ENCODE data around the gene FUT6.

The FUT6 gene

DNA sequence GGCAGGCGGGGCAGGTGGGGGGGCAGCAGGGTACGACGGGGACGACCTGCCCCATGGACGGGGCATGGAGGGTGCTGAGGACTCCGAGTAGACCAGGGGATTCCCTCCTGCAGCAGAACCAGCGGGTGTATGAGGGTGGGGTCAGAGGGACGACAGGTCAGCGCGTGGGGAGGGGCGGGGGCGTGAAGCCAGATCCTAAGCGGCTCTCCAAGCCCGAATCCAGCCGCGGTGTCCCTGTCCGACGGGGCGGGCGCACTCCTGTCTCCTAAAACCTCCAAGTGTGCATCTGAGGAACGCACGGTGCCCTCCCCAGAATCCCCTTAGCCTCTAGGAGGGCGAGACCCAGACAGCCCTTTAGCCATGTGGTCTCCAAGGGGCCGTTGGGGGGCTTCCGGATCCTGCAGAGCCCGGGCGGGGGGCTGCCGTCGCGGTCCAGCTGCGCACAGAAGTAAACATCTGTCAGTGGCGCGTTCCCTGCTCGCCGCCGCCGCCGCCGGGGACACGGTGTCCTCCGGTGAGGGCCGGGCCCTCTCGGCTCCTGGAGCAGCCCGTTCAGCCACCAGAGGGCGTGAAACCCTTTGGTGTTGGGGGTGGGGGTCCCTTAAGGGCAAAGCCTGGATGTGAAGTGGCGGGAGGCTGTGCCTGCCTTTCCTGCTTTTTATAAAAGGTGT is 33.9 kb downstream of the FUT6 start:
- peak in 2 of 3 donors; percentile 41 to 54 for DNase-seq (ENCODE audit: low read depth in 2 of 3, low spot score in 1 of 3)

DNA sequence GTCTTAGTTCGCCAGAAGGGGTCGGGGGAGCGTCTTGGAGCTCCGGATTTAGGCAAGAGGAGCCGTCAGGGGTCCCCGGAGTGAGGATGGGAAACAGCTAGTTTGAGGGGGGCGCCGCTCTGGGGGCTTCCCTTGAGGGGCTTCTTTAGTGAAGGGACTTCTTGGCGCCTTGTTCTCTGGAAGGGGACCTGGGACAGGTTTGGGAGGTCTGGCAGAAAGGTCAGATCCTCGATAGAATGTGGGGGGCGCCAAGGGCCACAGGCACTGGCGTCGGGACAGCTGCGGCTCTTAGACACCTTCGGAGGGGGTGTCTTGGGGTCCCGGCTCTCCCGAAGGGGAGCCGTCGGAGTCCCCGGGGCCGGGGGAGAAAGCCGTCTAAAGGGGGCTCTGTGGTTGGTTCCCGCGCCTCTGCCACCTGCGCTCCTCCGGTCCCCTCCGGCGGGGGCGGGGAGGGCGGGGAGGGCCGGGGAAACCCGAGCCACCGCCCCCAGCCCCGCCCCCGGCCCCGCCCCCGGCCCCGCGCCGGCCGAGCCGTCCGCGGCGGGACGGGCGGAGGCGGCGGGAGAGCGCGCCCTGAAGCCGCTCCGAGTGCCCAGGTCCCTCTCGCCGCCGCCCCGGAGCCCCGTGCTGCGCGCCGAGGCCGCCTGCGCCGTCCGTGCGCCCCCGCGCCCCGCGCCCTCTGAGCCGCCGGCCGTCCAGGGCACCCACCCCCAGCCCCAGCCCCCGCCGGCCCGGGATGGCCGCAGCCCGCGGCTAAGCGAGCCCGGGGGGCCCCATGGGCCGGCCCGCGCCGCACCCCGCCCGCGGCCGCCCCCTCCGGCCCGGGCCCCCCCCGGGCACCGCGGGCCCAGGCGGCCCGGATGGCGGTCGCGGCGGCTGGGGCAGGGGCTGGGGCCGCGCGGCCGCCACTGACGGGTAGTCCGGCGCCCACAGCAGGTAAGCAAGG is 34.7 kb downstream of the FUT6 start, which contains the start of gene NRTN:
TSS of gene NRTN (plus strand) at position 552 of the 946 bp plus-strand sequence. CDS start 19,099 bp downstream, outside the sequence.
- DNase-seq (ENCODE audit: low read depth in 2 of 3, low spot score in 1 of 3), result no peak

DNA sequence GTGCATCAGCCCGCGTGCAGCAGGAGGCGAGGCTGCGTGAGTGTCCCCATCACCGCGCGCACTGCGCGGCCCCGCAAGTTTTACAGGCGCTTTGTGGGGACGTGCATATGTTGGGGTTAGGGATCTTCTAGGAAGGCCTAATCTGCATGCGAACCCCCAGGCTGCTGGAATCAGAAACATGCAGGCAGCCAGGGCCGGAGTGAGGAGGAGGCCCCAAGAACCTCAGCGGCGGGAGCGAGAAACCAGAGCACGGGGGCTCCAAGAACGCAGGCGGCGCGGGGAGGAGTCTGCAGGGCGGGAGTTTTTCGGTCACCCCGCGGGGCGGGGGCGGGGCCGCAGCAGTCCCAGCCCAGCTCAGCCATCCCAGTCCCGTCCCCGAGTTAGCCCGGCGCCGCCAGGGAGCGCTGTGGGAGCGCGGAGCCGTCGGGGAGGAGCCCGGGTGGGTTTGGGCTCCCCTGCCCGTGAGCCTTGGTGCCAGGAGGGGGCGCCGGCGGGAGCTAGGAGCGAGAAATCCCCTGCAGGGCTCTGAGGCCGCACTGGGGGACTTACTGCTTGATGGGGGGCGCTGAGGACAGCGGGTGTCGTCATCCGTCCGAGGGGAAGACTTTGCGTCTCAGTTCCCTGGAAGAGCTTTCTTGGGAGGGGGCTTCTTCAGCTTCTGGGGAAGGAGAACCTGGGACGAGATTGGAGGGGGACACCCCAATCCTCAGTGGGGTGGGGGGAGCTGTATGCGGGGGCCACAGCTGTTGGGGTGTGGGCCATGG is 35.6 kb downstream of the FUT6 start:
- peak; percentile 91 to 94 (median 93) for DNase-seq (ENCODE audit: low read depth in 2 of 3, low spot score in 1 of 3)

DNA sequence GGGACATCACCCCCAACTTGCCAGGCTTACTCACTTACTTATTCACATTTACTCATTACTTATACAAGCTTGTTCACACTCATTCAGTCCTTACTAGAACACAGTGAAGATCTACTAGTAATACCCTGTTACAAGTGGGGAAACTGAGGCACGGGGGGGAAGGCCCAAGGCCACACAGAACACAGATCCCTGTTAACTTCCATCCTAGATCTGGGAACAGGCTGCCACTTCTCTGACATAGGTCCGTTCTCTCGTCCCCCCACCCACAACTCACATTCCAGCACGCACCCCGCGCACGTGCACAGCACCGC is 36.1 kb downstream of the FUT6 start:
- no peak for DNase-seq (ENCODE audit: low read depth in 2 of 3, low spot score in 1 of 3)

DNA sequence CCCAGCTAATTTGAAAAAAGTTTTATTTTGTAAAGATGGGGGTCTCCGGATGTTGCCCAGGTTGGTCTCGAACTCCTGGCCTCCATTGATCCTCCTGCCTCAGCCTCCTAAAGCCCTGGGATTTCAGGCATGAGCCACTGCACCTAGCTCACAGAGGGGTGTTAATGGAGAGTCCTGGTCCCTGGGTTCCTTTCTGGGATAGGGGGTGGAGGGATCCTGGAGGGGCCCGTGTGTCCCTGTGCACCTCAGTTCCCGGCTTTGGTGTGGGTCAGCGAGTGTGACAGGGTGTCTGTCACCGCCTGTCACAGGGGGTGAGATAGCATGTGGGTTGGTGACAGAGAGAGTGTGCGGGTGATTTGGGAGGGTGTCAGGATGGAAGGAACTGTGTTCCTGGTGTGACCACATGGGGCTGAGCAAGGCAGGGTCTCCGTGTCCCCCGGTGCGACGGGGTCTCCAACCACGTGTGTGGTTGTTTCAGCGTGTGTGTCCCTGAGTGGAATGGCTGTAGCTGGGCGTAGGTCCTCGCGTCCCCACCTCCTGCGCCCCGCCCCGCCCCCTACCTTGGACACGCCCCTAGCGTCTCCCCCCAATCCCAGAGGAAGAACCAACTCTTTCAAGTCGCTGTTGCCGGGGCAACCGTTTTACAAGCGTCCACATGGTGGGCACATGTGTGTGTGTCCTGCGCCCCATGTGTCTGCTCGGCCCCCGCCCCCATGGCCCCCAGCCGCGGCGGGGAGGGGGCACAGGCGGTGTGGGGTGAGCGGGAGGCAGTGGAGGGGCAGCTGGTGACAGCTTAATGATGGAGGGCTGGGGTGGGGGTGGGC is 37.5 kb downstream of the FUT6 start:
- no peak for DNase-seq (ENCODE audit: low read depth in 2 of 3, low spot score in 1 of 3)

DNA sequence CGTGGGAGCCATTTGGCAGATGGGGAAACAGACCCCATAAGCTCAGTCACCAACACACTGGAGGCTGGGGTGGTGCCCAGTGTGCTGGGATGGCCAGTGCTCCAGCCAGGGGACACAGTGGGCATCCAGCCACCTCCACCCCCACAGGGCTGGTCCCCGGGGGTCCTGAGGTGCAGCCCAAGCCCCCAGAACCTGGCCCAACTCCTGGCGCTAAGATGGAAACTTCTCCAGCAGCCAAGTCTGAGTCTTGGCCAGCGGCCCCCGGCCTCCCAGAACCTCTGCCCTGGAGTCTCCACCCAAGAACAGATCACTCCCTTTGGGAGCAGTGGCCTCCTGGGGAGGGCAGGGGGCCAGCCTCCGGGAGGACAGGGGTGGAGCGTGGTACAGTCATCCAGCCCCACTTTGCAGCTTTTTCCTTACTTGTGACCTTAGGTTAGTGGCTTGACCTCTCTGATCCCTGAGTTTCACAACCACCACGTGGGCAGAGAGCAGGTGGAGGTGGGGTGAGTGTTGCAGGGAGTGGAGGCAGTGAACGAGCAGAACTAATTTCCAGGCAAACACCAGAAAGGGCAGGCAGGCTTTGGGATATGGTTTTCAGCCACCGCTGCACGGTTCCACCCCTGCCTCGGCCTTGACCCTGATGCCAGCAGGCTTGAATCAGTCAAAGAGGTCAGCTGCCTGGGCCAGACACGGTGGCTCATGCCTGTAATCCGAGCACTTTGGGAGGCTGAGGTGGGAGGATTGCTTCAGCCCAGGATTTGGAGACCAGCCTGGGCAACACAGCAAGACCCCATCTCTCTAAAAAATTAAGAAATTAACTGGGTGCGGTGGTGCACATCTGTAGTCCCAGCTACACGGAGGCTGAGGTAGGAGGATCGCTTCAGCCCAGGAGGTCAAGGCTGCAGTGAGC is 38.9 kb downstream of the FUT6 start:
- DNase-seq (ENCODE audit: low read depth in 2 of 3, low spot score in 1 of 3), result no peak

DNA sequence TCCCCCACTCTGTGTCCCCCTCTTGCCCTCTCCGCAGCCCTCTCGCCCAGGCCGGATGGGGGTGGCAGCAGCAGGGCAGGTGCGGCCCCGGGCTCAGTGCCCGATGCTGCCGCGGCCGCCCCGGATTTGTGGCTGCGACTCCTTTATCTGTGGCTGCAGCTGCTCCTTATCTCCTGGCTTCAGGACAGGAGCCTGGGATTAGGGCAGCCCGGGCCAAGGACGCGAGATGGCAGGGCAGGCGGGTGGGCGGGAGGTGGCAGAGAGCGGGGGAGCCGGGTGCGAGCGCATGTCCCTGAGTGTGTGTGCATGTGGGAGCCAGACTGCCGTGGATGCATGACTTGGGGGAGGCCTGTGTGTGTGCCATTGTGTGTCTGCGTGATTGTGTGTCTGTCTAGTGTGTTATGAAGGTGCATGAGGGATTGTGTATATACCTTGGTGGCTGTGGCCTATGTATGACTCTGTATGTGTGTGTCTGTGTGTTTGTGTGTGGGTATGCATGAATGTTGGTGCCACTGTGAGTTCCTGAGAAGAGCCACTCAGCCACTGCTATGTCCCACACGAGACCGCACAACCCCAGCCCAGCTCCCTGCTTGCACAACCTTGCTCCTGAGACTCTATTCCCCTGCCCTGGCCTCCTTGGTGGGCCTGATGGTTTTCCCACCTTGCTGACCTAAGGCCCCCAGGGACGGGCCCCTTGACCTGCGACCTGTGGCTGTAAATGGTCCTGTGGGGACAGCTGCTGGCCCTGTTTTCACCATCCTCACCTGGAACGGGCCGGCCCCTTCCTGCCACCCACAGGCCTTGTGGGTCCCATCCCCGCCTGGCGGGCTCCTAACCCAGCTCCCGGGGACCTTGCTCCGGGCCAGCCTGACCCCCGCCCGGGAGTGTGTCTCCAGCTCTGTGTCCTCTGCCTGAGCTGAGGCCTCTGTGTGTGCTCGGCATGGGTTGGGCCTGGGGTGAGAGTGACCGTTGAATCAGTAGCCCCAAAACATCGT is 40.0 kb downstream of the FUT6 start:
- no peak for DNase-seq (ENCODE audit: low read depth in 2 of 3, low spot score in 1 of 3)

DNA sequence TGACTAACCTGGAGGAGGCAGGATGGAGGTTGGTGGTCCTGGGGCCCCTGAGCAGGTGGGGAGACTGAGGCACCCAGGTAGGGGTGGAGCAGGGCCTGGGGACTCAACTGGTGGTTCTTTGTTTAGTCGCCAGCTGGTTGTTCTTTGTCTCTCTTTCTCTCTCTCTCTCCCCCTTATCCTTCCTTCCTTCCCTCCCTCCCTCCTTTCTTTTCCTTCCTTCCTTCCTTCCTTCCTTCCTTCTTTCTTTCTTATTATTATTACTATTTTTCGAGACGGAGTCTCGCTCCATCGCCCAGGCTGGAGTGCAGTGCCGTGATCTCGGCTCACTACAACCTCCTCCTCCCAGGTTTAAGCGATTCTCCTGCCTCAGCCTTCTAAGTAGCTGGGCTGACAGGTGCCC is 41.3 kb downstream of the FUT6 start:
- no peak for DNase-seq (ENCODE audit: low read depth in 2 of 3, low spot score in 1 of 3)

DNA sequence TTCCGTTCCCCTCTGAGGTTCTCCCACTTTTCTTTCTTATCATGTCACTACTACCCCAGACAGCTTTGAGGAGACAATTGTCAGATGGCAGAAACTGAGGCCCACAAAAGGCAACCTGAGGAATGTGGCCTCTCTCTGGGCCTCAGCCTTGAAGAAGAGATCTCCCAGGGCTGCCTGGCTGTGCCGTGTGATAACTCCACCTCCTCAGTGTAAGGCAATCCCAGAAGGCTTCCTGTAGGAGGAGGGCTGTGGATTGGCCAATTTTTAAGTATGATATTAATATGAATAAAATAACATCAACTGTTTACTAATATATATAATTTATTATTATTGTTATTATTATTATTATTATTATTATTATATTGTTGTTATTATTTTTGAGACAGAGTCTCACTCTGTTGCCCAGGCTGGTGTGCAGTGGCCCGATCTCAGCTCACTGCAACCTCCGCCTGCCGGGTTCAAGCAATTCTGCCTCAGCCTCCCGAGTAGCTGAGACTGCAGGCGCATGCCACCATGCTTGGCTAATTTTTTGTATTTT is 44.1 kb downstream of the FUT6 start:
- no peak for DNase-seq (ENCODE audit: low read depth in 2 of 3, low spot score in 1 of 3)

DNA sequence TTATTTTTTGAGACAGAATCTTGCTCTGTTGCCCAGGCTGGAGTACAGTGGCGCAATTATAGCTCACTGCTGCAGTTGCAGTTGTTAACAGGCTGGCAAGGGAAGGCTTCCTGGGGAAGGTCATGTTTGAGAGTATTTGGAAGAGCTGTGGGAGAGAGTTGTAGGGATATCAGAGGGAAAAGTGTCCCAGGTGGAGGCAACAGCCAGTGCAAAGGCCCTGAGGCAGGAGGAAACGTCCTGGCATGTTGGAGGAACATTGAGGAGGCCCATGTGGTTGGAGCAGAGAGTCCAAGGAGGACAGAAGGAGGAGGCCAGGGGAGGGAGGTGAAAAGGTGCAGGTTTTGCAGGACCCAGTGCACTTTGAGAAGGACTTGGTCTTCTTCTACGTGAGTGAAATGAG is 46.3 kb downstream of the FUT6 start:
- DNase-seq (ENCODE audit: low read depth in 2 of 3, low spot score in 1 of 3), result no peak

DNA sequence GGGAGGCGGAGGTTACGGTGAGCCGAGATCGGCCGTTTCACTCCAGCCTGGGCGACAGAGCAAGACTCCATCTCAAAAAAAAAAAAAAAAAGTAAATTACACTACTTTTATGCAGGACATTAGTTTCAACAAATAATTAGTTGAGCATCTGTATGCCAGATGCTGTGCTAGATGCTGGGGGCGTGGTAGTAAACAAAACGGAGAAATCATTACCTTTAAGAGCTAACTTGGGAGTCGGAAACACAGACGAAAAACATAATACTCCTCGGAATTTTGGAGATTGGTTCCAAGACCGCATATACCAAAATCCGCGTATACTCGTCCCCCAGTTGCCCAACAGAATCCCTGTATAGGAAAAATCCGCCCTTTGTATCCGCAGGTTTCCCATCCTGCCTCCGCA is 47.3 kb downstream of the FUT6 start:
- no peak for DNase-seq (ENCODE audit: low read depth in 2 of 3, low spot score in 1 of 3)

DNA sequence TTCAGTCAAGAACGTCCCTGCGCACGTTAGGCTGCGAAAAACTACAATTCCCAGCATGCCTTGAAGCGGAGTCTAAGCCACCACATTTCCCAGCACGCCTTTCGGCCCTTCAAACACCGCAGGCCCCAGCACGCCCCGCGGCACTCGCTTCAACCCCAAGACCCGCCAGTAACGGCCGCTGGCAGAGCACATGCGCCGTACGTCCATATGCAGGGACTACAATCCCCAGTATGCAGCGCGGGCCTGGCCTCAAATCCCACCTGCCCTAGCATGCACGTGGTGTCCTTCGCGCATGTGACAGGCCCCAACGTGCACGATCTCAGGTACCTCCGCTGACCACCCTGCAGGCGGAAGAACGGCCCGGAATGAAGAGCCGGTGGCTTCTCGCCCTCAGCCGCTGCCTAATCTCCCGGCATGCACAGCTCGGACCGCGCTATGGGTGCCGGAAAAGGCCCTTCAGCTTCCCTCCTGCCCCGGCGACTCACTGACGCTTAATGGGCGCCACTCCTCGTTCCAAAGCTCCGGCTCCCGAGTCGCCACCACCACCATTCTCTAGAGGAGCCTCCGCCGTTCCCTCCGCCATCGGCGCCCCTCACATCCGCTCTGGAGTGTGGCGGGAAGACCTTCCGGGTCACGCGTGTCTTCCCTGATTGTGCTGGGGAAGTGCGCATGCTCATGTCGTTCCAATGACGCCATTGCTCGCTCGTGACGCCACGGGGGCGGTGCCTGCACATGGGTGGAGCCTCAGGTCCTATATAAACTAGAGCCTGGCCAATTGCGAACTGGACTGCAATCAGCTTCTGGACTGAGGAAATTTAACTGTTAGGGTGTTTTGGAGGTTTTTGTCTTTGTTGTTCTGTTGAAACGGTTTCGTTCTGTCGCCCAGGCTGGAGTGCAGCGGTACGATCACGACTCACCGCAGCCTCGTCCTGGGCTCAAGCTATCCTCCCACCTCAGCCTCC is 48.7 kb downstream of the FUT6 start, which contains the start of gene DUS3L:
TSS of gene DUS3L (minus strand) at position 605 of the 962 bp plus-strand sequence. CDS start at position 583, 22 bp downstream.
- DNase-seq (ENCODE audit: low read depth in 2 of 3, low spot score in 1 of 3), result peak; percentile 94 to 98 (median 96)

DNA sequence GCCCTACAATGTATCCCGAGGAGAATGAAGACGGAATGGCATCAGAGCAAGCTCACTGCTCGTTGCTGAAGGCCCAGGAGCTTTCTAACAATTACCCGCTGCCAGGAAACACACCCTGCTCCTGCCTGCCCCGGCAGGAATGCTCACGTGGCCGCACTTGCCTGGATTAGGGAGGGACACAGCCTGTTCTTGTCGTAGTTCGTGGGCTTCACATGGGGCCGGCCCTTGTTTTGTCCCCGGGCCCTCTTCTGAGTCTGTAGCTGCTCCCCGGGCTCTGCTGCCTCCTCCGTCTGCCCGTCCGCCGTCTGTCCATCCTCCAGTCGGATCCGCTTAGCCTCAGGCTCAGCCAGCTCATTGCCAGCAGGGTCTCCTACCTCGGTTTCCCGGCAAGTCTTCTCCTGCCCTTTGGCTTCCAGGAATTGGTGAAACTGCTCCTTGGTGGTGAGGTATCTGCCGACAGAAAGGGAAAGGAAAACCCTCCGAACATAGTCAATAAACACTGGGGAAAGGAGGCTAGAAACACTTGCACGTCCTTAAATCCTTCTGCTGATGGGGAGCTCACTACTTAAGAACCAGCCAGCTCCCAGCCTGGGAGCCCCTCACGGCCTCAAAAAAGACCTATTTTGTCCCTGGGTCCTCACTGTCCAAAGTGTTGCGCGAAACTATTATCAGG is 49.5 kb downstream of the FUT6 start:
- no peak for DNase-seq (ENCODE audit: low read depth in 2 of 3, low spot score in 1 of 3)

DNA sequence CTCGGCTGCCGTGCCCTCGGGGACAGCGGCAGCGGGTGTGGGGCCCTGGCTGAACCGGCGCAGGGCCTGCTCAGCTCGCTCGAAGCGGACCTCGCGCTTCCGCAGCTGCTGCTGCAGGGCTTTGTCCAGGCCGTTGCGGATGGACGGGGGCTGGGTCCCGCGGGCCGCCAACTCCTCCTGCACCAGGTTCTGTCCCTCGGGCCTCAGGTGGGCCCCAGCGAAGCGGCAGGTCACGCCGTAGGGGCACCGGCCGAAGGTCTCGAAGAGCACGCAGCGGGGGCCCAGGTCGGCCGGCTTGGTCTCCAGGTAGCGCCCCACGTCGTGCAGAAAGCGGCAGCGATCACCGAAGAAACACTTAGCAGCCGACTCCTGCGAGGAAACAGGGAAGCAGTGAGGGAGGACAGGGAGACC is 50.1 kb downstream of the FUT6 start:
- no peak for DNase-seq (ENCODE audit: low read depth in 2 of 3, low spot score in 1 of 3)

DNA sequence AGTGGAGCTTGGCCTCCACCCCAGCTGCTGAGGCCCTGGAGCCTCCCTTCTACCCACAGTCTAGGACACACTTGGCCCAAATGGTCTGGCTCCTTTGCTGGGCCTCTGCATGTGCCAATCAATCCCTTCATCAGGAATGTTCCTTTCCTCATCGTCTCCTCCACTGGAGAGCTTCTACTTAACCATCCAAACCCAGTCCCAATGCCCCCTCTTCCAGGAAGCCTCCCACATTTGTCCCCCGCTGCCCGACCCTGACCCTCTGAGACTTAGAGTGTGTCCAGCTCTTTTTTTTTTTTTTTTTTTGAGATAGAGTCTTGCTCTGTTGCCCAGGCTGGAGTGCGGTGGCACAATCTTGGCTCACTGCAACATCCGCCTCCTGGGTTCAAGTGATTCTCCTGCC is 51.1 kb downstream of the FUT6 start:
- DNase-seq (ENCODE audit: low read depth in 2 of 3, low spot score in 1 of 3), result no peak

DNA sequence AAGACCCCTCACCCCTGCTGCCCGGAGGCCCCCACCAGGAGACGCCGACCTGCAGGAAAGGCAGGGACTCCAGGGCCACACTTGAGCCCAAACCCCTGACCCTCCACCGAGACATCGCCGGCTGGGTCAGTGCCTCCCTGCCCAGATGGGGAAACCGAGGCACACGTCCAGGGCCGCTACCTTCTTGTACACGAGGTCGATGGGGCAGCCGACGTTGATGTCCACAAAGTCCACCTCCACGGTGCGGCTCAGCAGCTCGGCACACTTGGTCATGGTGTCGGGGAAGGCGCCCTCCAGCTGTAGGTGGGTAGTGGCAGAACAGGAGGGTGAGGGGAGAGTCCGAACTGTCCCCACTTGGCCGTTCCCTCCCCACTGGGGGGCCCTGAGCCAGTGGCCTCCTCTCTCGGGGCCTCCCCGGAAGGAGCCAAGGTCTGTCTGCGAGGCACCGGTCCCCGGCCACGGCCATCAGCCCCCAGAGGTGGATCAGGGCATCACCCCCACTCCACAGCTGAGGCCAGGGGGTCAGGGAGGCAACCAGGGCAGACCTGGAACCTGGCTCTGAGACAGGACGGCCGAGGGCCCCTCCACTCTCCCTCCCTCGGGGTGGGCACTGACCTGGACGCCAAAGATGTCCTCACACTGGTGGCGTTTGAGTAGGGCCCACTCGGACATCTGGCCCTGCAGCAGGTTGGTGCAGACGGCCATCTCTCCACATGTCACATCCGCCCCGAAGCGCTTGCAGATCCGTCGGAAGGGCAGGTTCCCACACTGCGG is 51.9 kb downstream of the FUT6 start:
- DNase-seq (ENCODE audit: low read depth in 2 of 3, low spot score in 1 of 3), result no peak

All from stimulated activated CD4-positive, alpha-beta T cell treated with anti-CD3 and anti-CD28 coated beads, Interleukin-12 subunit alpha, Interleukin-12 subunit beta, amount 100 ng/mL, for 48 hours (primary cell).